NCI-H1048 (cell line): ENCODE results near the gene SPATA13.

Source experiments
- DNase-seq: peaks from one replicate; lab custom pipeline; 2025; lab: John Stamatoyannopoulos, UW

The SPATA13 gene

DNA sequence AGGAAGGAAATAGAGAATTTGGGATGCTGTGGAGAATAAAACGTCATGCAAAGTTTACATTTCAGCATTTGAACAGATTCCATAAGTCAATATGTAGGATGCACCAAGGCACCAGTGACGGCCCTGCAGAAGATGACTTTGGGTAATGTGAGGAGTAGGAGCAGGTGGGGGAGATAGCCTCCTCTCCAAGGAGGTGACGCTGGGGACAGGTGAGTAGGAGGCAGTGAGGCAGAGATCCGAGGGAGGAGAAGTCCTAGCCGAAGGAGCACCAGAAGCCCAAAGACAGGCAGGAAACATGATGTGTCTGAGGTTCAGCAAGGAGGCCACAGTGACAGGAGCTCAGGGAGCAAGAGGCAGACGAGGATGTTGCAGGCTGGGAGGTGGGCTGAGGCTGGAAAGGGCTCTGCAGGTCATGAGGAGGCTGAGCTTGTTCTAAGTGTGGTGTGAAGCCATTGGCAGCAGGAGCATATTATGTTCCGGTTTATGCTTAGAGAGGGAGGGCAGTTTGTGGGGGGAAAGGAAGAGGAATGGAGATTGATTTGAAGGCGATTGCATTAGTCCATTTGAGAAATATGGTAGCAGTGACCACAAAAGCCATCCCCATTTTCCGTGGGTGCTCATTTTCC, 93.1 kb downstream of the SPATA13 start:
- no peak for DNase-seq

DNA sequence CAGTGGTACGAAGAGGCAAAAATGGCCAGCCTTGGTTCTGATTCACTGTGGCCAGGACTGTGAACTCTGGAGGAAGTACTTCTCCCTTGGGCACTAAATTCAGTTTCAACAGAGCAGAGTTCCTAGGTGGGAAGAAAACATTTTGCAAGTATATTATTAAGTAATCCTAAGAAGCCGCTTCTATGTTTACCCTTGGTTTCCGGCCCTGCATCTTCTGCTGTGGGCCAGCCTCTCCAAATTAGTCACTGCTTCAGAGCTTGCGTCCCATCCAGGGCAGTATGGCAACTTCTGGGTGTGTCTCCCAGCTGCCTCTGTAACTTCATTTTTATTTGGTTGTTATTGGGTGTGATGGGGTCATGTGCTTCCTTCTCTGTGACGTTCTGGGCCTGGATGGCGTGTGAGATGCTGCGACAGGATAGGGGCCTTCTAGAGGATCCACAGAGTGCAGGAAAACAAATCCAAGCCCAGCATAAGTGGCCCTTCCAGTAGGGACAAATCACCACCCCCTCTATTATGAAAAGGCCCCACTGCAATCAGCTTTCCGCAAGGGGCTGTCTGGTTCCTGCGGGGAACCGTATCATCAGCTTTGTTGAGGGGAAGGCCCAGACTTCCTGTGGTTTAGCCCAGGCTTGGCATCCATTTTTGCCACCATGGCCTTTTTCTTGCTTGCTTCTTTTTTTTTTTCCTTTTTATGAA, 93.8 kb downstream of the SPATA13 start:
- no peak for DNase-seq

DNA sequence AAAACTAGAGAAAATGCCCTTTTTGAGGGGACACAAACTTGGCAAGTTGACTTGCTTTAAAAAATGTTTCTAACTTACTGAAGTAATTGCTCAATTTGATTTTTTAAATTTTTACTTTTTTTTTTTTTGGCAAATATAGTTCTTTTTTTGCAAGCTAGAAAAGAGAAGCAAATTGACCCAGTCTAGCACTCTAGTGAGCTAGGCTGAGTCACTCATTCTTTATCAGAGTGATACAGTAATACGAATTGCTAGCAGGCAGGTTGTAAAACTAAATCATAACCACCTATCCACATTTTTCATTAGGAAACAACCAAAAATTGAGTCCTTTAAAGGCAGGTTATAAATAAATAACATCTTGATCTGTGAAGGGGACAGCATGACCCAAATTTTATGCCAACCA, 97.0 kb downstream of the SPATA13 start:
- DNase-seq = no peak

DNA sequence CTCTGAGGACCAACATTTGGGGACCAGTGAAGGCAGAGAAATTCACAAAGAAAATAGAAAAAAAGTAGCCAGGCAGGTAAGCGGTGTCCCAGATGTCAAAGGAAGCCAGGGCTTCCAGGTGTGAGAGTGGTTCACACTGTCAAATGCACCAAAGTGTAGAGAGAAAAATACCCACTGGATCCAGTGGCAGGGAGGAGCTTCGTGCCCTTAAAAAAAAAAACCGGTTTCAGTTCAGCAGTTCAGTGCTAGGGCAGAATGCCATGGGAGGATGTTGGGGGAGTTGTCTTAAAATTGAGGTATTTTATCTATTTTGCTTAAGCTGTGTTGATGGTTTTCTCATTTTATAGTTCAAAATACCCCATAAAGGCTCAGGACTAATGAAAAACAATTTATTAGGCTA, 101.0 kb downstream of the SPATA13 start:
- no peak for DNase-seq

DNA sequence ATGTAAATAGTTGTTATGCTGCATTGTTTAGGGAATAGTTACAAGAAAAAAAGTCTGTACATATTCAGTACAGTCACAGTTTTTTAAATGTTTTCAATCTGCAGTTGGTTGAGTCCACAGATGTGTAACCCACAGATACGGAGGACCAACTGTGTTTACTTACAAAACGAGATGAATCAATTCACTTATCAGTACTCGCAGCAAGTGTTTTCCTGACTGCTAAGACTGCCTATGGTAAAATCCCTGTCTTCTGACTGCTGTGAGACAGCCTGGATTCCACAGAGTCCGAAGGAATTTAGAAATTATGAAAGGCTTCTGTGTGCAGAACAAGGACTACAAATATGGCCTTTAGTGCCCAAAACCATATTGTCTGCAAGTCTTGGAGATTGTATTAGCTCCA, 103.1 kb downstream of the SPATA13 start:
- no peak for DNase-seq

DNA sequence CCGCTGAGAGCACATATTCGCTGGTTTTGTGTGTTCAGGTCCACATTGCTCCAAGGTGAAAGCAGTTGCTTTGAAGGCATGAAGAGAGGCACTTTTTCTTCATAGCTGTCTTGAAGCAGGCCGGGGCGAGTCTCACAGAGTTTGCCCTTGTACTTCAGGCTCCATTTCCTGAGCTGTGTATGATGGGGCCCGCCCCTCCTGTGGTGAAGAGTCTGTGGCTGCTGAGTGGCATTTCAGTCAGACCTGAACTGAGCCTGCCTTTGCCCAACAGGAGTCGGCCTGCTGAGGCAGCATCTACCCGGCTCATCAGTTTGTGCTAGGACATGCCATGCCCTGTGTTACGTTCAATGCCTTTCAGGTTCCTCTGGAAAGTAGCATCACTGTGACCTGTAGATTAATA, 104.5 kb downstream of the SPATA13 start:
- DNase-seq = no peak

DNA sequence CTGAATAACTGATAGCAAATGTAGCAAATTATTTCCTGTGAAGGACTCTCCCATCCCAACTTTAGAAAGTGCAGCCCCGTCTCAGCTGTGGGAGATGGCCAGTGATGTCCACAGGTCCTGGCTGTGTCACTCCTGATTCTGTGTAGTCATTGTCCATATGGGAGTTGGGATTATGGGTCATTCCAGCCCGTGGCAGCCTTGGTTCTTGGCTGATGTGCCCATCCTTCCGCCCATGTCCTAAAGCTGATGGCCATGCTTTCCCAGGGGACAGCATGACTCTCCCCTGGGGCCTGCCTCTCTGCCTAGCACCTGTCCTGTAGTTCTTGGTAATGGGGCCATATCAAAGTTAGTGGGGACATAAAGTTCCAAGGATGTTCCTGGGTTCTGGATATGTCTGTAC, 104.9 kb downstream of the SPATA13 start:
- no peak for DNase-seq

DNA sequence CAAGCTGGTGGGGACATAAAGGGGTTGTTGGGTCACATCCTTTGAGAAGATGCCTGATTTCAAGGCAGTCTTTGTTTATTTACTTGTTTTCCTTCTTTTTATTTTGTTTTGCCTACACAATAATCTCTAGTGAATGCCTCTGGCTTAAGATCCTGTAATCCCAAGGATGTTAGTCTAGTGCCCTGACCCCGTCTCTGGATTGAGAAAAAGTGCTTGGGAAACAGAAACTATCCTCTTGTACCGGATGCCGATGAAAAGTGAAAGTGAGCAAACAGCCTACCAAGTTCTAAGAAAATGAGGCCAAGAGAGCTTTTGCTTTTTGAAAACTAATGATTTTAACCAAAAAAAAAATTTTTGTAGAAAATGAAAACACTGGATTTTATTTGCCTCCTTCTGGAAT, 106.8 kb downstream of the SPATA13 start:
- DNase-seq = no peak

DNA sequence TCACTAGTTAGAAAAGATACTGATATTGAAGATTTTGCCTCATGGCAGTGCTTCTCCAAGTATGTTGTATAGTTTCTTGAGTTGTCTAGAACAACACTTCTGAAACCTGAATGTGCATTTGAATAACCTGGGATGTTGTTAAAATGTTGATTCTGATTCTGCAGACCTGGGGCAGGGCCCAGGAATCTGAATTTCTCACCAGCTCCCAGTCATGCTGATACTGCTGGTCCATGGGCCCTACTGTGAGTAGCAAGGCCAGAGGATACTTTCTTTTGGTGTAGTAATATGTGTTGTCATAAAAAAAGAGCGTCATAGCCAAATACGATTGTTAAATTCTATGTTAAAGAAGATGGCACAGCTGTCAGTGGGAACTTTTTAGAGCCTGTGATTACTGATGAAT, 107.3 kb downstream of the SPATA13 start:
- no peak for DNase-seq

DNA sequence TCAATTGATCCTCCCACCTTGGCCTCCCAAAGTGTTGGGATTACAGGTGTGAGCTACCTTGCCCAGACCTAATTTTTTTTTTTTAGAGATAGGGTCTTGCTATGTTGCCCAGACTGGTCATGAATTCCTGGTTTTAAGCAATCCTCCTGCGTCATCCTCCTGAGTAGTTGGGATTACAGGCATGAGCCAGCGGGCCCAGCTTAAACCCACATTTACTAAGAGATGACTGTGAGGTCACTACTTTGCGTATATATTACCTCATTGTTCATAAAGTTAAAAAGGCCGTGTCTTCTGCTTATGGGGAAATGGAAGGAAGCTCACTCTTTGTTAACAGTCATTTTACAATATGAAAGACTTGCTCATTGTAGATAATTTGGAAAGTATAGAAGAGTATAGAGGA, 109.3 kb downstream of the SPATA13 start:
- no peak for DNase-seq

DNA sequence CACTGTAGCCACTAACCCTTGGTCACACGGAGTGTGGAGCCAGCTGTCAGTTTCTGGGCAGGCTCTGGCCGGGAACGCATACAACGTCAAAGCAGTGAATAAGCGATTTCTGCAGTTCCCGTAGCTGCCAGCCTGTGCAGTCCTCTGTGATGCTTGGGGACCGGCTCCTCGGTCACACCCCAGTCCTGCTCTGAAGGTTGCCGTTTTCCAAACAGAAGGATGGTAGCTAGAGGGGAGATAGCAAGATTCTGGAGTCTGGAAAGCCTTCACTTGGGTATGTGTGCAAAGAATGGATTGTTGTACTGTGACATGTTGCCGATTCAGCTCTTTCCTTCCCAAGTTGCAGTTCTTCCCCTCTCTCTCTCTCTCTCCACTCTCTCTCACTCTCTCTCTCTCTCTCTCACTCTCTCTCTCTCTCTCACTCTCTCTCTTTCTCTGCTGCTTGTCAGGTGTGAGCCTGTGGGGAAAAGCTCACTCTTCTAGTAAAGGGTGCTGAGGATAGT, 110.2 kb downstream of the SPATA13 start:
- DNase-seq = no peak

DNA sequence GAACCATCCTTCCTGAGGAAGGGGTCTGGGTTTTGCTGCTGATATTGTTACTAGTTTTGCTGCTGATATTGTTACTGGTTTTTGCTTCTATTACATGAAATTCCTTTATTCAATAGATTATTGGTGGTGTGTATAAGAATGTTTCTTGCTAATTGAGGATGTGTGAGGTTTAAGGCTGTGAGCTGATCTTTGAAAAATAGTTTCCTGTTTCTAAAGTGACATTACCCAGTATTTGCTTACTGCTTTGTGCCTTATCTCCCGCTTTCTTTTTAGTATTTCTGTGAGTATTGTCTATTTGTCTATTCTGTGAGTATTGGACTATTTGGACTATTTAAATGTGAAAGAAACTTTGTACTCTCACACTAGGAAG, 110.7 kb downstream of the SPATA13 start:
- DNase-seq = no peak

DNA sequence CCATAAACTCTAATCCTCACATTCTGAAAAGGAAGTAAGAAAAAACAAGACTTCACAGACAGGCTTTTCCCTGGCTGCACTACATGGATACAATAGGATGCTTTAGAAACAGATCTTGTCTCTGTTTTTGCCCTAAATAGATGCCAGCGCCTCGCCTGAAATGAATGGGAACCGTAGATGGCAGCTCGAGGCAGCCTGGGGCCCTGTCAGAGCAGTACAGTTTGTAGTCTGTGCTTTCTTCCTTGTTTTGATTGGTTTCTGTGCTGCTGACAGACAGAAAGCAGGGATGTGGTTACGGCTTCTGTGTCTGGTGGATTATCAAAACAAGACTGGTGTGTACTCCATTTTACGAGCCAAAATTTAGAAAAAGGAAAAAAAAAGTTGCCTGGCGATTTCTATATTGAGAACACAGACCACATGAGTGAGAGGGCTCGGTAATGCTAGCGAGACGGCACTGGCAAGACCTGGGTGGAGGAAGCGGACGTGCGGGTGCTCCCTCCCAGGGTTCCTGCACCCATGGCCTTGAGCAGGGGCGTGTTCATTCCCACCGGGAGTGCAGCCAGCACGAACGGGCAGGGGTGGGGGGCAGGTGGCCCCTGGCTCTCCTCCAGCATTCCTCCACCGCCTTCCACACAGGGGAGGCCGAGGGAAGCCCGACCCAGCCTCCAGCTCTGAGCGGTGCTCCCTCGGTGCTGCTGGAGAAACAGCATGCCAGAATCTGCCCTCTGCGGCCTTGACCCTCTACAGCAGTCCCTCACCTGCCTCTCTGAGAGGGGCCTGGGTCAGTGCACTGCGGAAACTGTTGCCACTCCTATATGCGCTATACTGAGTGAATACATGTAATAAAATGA, 111.3 kb downstream of the SPATA13 start:
- no peak for DNase-seq

DNA sequence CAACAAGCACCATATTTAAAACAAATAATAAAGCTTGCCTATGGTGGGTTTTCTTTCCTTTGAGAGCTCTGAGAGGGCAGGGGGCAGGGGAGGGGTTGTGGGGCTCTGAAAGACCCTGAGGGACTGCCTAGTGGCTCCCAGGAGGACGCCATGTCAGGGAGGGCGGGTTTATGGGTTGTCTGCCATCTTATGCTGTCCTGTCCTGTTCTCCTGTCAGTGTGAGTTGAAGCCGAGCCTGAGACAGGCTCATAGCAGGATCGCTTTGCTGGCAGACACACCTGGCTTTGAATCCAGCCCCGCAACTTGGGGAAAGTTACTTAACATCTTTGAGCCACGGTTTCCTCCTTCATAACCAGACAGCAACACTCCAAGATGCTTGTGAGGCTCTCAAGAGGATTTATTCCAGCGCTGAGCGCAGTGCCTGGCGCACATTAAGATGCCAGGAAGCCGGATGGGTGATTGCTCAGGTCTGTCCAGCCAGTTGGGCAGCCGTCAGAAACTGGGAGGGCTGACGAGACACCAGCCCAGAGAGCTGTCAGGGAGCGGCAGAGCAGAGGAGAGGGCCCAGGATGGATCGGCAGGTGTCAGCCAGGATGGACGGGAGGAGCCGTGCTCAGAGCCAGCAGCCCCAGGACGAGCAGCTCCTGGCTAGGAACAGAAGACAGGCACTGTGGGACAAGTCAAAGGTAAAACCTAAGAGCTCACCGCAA, 112.1 kb downstream of the SPATA13 start:
- DNase-seq = no peak

DNA sequence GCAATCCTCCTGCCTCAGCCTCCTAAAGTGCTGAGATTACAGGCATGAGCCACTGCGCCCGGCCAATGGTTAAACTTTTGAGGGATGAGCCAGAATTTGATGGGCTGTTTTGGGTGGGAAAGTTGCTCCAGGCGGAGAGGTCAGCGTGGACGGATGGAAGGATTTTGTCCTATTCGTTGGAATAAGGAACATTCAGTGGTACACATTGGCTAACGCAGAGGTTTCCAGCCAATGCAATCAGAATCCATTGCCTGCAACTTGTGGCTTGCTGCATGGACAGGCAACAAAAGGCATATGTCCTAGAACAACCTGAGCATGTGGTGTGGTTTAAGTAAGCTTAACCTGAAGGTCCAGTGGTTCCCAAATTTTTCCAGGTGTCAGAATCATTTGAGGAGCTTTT, 113.4 kb downstream of the SPATA13 start:
- DNase-seq = no peak

DNA sequence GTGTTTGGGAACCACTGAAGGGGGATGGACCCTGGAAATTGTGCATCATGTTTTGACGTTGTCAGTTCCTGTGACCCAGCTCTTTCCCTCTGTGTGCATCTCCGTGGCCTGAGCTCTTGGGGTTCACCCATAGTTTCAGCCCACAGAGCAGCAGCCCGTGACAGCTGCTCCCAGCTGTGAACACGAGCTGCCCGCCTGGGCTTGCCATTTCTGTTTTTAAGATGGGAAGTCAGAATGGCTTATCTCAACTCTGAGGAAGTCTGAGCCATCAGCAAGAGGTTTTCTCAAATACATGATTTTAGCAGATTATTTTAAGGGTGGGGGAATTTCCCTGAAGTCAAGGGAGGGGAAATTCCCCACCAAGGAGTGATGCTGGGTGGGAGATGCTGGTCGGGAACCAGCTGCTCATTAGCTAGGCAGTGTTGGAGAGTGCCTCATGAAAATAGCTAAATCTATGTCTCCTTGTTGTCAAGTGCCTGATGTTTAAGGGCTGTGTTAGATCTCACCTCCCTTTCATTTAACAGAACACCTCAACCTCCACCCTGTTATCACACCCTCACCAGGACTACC, 114.0 kb downstream of the SPATA13 start:
- DNase-seq = no peak

DNA sequence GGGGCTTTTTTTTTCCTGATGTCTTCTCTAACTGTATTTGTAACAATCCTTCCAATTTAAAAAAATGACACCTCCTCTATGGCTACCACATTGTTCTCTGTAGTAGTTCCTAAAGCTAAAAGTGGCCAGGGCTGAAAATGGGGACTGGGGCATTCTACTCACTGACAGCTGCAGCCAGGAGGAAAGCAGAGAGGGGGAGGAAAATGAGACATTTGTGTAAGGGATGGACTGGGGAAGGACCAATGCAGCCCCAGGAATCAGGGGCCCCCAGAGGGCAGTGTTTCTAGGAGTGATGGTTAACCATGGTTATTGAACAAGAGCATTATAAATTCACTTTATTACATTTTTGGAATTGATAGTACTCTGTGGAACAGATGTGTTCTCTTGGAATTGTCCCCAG, 114.5 kb downstream of the SPATA13 start:
- DNase-seq = no peak

DNA sequence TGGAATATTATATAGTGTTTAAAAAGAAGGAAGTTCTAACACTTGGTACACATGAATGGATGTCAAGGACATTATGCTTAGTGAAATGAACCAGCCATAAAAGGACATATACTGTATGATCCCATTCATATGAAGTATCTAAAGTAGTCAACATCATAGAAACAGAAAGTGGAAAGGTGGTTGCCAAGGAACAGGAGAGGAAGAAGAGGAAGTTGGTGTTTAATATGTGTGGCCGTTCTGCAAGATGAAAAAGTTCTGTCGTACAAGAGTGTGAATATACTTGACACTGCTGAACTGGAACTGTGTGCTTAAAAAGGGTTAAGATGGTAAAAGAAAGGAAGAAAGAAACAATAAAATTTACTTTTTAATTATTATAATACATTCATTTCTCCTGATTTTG, 115.8 kb downstream of the SPATA13 start:
- DNase-seq = no peak

DNA sequence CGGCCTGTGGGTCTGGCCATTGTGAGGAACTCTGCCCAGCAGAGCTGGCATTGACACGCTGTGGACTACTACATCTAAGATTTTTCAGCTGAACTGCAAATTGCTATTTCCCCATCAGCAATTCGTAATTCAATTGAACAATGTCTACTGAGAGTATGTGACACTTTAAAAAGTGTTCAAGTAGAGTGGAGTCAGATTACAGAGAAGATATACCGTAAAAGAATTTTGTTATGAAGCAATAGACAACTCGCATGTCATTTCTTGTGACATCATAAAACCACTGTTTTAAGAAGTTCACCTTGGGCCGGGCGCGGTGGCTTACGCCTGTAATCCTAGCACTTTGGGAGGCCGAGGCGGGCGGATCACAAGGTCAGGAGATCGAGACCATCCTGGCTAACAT, 116.3 kb downstream of the SPATA13 start:
- no peak for DNase-seq

DNA sequence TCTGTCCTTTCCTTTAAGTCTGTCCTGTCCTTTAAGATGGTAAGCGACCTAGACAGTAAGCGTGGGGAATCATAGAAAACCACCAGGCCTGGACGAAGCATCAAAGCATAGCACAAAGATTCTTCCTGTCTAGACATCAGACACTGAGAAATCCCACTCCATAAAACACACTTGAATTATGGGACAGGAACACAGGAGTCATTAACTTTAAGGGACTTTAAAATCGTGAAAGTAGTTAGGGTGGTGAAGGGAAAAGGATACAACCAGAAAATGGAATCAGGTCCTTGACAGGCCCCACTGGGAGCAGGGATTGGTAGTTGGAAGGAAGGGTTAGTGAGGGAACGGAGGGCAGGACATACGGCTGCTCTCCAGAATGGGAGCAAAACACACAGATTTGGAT, 117.2 kb downstream of the SPATA13 start:
- DNase-seq = no peak

DNA sequence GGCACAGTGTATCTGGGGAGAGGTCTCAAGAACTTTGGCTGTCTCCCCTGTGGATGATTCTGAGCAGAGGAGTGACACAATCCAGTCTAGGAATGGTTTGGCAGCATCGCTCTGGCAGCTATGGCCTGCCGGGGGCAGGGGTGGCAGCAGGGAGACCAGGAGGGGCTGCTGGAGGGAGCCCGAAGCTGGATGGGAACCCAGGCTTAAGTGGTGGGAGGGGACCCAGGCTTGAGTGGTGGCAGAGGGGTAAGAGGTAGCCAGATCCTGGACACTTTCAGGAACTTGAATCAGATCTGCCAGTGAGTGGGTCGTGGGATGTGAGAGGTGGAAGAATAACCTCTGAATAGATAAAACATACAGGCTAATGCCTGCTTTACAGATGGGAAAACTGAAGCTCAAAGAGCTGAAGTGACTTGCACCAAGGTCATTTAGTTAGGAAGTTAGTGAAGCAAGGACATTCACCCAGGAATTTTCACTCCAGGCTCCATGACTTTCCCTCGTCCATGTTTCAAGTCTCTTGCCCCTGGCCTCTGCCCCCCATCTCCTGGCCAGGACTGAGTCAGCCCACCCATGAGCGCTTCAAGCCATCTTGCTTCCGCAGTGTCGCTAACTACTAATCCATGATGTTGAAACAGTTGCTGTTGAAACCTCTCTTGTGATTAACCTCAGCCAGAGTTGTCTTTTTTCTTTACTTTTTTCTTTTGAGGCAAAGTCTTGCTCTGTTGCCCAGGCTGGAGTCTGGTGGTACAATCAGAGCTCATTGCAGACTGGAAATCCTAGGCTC, 119.0 kb downstream of the SPATA13 start:
- DNase-seq = no peak
